Spinal cord (tissue), 10 donors: ENCODE measurements around the gene UBASH3B. TPM values are rescaled to one million over a fixed set of nuclear protein-coding genes. Genes with fewer than 3 reads are reported as not detected.

Source experiments
- DNase-seq, 6 donors: peaks; one replicate each; pipeline versions ENCODE4 v3.0.0 to v3.0.0-alpha.2; 2013 to 2015; ENCODE audit warnings: low spot score in 6 of 6, low read depth in 4 of 6
- H3K27ac ChIP-seq: one replicate; pipeline ENCODE4 v1.5.1; 2013; ENCODE audit warnings: low read depth, low read length, control low read depth
- H3K27me3 ChIP-seq: one replicate; pipeline ENCODE4 v1.6.1; 2013; ENCODE audit warnings: low read length; ENCODE audit not compliant: control insufficient read depth, insufficient read depth
- H3K36me3 ChIP-seq: one replicate; pipeline ENCODE4 v1.6.1; 2013; ENCODE audit warnings: low read length; ENCODE audit not compliant: control insufficient read depth, insufficient read depth
- H3K4me1 ChIP-seq: one replicate; pipeline ENCODE4 v1.6.1; 2013; ENCODE audit warnings: low read length; ENCODE audit not compliant: control insufficient read depth, insufficient read depth
- H3K4me3 ChIP-seq: one replicate; pipeline ENCODE4 v1.5.1; 2013; ENCODE audit warnings: low read depth, low read length, control low read depth
- H3K9me3 ChIP-seq: one replicate; pipeline ENCODE4 v1.6.1; 2013; ENCODE audit warnings: low read length; ENCODE audit not compliant: control insufficient read depth, insufficient read depth
- WGBS: methylation state at CpG from one replicate; pipeline ENCODE4 v1.1.5; 2013; ENCODE audit warnings: missing lambda C conversion rate; ENCODE audit not compliant: insufficient coverage; 5-methylcytosine and 5-hydroxymethylcytosine counted together
- polyA plus RNA-seq, 2 donors: library from polyadenylated mRNA; unstranded; fragments of 120-200 nt; gene quantifications; one replicate each; pipeline ENCODE4 v1.2.1, GENCODE V29; 2013; ENCODE audit not compliant: insufficient read length in 2 of 2
- total RNA-seq, 2 donors: library from RNA; depleted of rRNA in 1 of 2; stranded (reverse); fragments of 120-200 nt in 1 of 2; fragments of >200 nt in 1 of 2; gene quantifications; one replicate each; pipeline versions ENCODE4 v1.2.3 to v1.2.4, GENCODE V29; 2013 to 2014
- donor health status: healthy.

UBASH3B gene
- total and polyA plus RNA-seq, 4 donors = 6.0 to 17.2 (median 9.6) TPM

DNA sequence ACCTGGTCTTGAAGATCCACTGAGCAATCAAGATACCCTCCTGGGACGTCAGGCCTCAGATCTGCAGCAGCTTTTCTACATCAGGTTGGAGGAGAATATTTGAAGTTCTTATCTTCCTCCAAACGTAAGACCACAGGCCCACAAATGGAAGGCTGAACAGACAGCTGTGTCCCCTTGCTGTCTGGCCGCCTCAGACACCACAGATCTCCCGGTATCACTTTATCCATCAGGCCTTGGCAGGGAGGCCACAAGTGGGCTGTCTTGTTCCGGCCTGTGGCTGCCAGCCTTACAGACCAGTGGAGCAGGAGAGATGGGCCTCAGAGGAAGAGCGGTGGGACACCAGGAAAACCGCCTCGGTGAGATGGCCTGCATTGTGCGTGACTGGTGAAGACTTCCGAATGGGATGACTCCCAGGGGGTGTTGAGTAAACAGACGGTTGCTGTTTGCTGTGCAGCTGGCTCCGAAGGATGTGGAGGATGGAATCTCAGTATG is 15.9 kb downstream of the UBASH3B start:
- Histone ChIP-seq H3K27ac (no peak overlapping the region), H3K9me3 (no peaks in the 10 kb centered on the region), H3K36me3 (peaks cover 6% of the 10 kb centered on the region), H3K4me3 (no peak overlapping the region), H3K4me1 (peaks cover 13% of the 10 kb centered on the region), H3K27me3 (no peaks in the 10 kb centered on the region)
- peak in 2 of 6 donors; percentile 28 to 65 for DNase-seq
- WGBS = 78% methylated on average over 11 of the region's 12 CpGs

DNA sequence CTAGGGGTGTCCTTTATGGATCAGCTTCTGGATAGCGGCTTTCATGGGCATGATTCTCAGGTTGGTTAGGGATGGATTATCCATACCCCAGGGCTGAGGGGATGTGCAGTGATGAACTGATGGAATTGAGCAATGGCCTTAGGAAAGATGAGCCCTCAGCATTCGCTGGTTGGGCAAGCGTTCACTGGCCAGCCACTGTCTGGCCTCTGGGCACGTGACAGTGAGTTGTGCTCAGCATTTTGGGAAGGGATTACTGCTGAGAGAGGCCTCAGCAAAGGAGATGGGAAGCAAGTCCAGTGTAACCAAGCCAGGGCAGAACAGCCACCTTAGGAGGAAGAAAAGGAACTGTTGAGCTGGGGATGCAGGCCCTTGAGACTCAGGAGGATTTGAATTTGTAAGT is 17.4 kb downstream of the UBASH3B start:
- Histone ChIP-seq H3K27me3 (no peaks in the 10 kb centered on the region), H3K36me3 (peaks cover 6% of the 10 kb centered on the region), H3K4me1 (peaks cover 13% of the 10 kb centered on the region), H3K9me3 (no peaks in the 10 kb centered on the region), H3K27ac (no peak overlapping the region), H3K4me3 (no peak overlapping the region)
- DNase-seq = no peak
- 94% methylated on average over 4 of the region's 4 CpGs for WGBS

DNA sequence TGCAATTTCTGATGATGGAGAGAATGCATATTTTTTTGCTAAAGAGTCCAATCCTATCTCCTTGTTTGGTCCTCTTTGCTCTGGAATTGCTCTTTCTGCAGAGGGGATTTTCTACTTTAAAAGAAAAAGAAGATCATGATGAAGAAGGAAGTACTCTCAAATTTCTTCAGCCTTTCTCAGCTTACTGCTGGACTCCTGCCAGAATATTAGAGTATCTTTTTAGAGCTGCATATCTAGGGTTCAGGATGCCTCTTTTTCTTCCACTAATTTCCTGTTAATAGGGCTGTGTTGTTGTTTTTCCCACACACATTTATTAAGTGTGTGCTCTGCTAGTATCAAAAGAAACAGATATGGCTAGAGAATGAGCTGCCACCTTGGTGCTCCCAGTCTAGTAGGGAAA is 18.2 kb downstream of the UBASH3B start:
- Histone ChIP-seq H3K27ac (no peak overlapping the region), H3K4me1 (peaks cover 13% of the 10 kb centered on the region), H3K4me3 (no peak overlapping the region), H3K36me3 (peaks cover 6% of the 10 kb centered on the region), H3K27me3 (no peaks in the 10 kb centered on the region), H3K9me3 (no peaks in the 10 kb centered on the region)
- DNase-seq = no peak

DNA sequence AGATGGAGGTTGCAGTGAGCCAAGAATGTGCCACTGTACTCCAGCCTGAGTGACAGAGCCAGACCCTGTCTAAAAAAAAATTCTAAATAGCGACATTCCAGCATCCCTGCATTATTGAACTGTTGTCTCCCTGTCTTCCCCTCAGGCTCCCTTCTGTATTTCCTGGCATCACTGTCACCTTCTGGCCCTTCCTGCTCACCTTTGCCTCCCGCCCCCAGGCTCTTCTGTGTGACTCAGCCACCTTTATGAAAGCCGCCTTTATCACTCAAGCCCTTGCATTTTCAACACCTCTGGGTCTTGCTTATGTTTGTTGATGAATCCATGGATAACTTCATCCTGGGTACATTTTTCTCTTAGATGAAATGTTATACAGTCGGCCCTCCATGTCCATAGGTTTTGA is 21.1 kb downstream of the UBASH3B start:
- H3K27me3 ChIP-seq = no peaks in the 10 kb centered on the region
- DNase-seq = no peak
- peaks cover 4% of the 10 kb centered on the region for H3K36me3 ChIP-seq
- no peak overlapping the region for H3K27ac ChIP-seq
- 100% methylated on average over 1 of the region's 4 CpGs for WGBS
- peaks cover 10% of the 10 kb centered on the region for H3K4me1 ChIP-seq
- H3K9me3 ChIP-seq = no peaks in the 10 kb centered on the region
- H3K4me3 ChIP-seq = no peak overlapping the region

DNA sequence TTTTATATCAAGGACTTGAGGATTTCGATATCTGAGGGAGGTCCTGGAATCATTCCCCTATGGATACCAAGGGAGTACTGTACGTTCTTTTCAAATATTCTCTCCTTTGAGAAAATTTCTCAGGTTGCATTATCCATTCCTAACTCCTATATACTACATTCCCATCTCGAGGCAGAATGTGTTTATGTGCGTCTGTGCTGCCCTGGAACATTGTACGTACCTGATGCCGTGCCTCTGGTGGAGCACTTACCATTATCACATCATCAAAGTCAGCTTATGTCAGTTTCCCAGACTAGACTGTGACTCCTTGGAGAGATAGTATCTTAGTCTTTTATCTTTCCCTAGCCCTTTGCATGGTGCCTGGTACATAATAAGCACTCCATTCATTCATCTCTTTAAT is 21.7 kb downstream of the UBASH3B start:
- H3K9me3 ChIP-seq = no peaks in the 10 kb centered on the region
- H3K27ac ChIP-seq = no peak overlapping the region
- no peak for DNase-seq
- WGBS = no CpG with 5 or more reads among the region's 6 CpGs
- H3K36me3 ChIP-seq = peaks cover 4% of the 10 kb centered on the region
- H3K4me3 ChIP-seq = no peak overlapping the region
- no peaks in the 10 kb centered on the region for H3K27me3 ChIP-seq
- peaks cover 7% of the 10 kb centered on the region for H3K4me1 ChIP-seq

DNA sequence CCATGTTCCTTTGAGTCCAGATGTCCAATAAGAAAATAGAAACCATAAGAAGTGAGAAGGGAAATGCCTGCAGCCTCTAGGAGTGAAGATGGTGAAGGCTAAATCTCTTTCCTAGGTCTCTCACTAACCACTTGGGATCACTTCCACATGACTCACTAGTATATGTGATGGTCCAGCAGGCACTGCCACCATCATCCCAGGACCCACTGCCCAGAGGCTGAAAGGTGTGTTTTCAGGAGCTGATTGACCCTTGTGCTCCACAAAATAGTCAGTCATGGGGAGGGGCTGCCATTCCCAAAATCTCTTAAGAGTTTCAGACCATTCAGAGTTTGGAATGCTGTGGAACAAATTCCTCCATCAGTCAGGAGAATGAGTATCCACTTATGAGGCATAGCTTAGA is 22.9 kb downstream of the UBASH3B start:
- H3K27me3 ChIP-seq = no peaks in the 10 kb centered on the region

DNA sequence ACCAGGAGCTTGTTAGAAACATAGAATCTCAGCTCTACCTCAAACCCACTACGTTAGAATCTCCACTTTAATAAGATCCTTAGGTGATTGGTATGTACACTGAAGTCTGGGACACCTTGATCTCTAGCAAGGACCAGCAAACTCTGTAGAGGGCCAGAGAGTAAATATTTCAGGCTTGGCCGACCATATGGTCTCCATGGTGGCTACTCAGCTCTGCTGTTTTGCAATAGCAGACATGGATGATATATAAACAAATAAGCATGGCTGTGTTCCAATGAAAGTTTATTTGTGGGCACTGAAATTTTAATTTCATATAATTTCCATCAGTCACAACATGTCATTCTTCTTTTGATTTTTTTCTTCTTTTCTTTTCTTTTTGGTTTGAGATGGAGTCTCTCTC is 23.9 kb downstream of the UBASH3B start:
- no peaks in the 10 kb centered on the region for H3K27me3 ChIP-seq
- no peak overlapping the region for H3K27ac ChIP-seq
- H3K4me3 ChIP-seq = no peak overlapping the region
- no peaks in the 10 kb centered on the region for H3K36me3 ChIP-seq
- WGBS = no CpG with 5 or more reads among the region's 2 CpGs
- DNase-seq = no peak
- H3K4me1 ChIP-seq = no peaks in the 10 kb centered on the region
- H3K9me3 ChIP-seq = no peaks in the 10 kb centered on the region

More for the DNA sequence above, 22.9 kb downstream of the UBASH3B start:
- no peaks in the 10 kb centered on the region for H3K4me1 ChIP-seq
- no peak overlapping the region for H3K27ac ChIP-seq
- H3K9me3 ChIP-seq = no peaks in the 10 kb centered on the region
- H3K4me3 ChIP-seq = no peak overlapping the region
- H3K36me3 ChIP-seq = no peaks in the 10 kb centered on the region
- DNase-seq = no peak

DNA sequence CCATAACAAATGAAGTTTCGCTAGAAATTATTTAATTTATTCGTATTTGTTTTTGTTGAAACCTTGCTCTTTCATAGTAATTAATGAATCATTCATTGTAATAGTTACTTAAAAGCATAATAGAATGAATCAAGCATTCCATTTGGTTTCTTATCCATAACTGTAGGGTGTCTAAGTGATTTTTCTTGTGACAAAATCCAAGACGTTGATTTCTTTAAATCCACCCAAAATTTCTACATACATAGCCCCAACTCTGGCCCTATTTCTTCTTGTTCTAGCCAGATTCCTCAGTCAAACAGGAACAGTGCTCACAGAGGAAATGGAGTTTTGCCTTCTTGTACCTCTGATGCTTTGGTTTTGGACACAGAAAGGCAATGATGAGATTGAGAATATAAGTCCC is 25.5 kb downstream of the UBASH3B start:
- Histone ChIP-seq H3K27ac (no peak overlapping the region), H3K4me1 (no peaks in the 10 kb centered on the region), H3K4me3 (no peak overlapping the region), H3K27me3 (no peaks in the 10 kb centered on the region), H3K9me3 (no peaks in the 10 kb centered on the region), H3K36me3 (no peaks in the 10 kb centered on the region)
- WGBS = 50% methylated on average over 1 of the region's 3 CpGs
- no peak for DNase-seq

DNA sequence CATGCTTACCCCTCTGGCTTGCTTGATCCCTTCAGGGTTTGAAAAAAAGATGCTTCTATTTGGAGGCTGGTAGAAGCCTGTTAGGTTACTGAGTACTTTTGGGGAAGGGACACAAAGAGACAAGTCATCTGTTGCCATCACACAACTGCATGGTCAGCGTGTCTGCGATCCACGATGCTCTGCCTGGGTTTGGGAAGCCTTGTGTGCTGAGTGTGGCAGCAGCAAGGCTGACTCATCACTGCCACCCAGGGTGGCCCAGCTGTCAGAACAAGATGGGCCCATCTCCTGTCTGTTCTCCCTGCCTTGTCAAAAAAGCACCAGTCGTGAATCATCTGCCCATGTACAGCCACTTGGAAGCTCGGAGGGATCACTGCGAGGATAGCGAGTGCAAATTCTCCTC is 26.2 kb downstream of the UBASH3B start:
- DNase-seq = peak in 1 of 6 donors; percentile 21
- Histone ChIP-seq H3K27me3 (no peaks in the 10 kb centered on the region), H3K36me3 (no peaks in the 10 kb centered on the region), H3K27ac (no peak overlapping the region), H3K4me1 (no peaks in the 10 kb centered on the region), H3K9me3 (no peaks in the 10 kb centered on the region), H3K4me3 (no peak overlapping the region)
- WGBS = 80% methylated on average over 4 of the region's 7 CpGs

DNA sequence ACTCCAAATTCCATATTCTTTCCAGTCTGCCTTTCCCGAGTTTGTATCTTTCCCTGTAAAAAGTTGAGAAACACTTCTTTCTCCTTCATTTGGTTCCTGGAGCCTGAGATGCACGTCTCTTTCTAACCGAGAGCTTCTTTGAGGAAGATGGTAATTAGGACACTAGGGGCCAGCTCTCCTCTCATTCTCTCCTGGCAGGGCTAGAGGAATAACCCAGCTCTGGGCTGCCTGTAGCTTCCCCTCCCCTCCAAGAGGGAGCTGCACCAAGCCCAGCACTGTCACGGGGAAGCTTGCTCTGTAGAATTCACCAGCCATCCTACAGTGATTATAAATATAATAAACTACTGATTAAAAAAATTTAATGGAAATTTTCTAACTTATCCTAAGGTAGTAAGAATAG is 26.9 kb downstream of the UBASH3B start:
- no peak for DNase-seq
- H3K9me3 ChIP-seq = no peaks in the 10 kb centered on the region
- no peak overlapping the region for H3K27ac ChIP-seq
- no peaks in the 10 kb centered on the region for H3K27me3 ChIP-seq
- H3K4me3 ChIP-seq = no peak overlapping the region
- H3K36me3 ChIP-seq = no peaks in the 10 kb centered on the region
- no peaks in the 10 kb centered on the region for H3K4me1 ChIP-seq
- WGBS = 20% methylated on average over 1 of the region's 4 CpGs
